K562 (cell line): ENCODE measurements around the gene ZNF554. TPM values are rescaled to one million over a fixed set of nuclear protein-coding genes. Genes with fewer than 3 reads are reported as not detected.

ENCODE experiments used
- CREM ChIP-seq: IDR thresholded peaks from 2 replicates; pipeline ENCODE4 v1.6.1; 2014; ENCODE audit warnings: antibody characterized with exemption, low read depth
- FOXK1 ChIP-seq: sonication (generic); formaldehyde crosslinking; IDR thresholded peaks from 2 replicates; pipeline ENCODE4 v1.8.0; 2022; ENCODE audit warnings: missing genetic modification reagents, mild to moderate bottlenecking, borderline replicate concordance
- HES1 ChIP-seq: fragments of 450-650 bp; IDR thresholded peaks from 2 replicates; pipeline ENCODE4 v1.6.1; 2016; ENCODE audit warnings: low read depth, mild to moderate bottlenecking, moderate library complexity
- HMGN3 ChIP-seq: IDR thresholded peaks from 2 replicates; pipeline ENCODE4 v1.6.1; 2011; ENCODE audit warnings: borderline replicate concordance, low read depth, mild to moderate bottlenecking, mixed read lengths, low read length; ENCODE audit not compliant: insufficient read length; ENCODE audit errors: extremely low read depth
- KAT2B ChIP-seq: IDR thresholded peaks from one replicate; pipeline ENCODE4 v1.6.1; 2012; ENCODE audit warnings: low read depth, mild to moderate bottlenecking, control low read depth, inconsistent platforms, low read length, moderate library complexity
- L3MBTL2 ChIP-seq: fragments of 450-650 bp; IDR thresholded peaks from 2 replicates; pipeline ENCODE4 v1.6.1; 2016; ENCODE audit warnings: mild to moderate bottlenecking, moderate library complexity
- MAZ ChIP-seq, 2 experiments: fragments of 450-650 bp in 1 of 2; sonication (generic) in 1 of 2; formaldehyde crosslinking; IDR thresholded peaks in 1 of 2; conservative IDR thresholded peaks in 1 of 2; 2 replicates each; pipeline versions ENCODE4 v1.4.0 to v1.5.0; 2020; ENCODE audit warnings: mild to moderate bottlenecking in 1 of 2, missing genetic modification reagents in 1 of 2
- NR2F6 ChIP-seq: fragments of 450-650 bp; formaldehyde crosslinking; IDR thresholded peaks from 2 replicates; pipeline ENCODE4 v1.4.0; 2020; ENCODE audit warnings: mild to moderate bottlenecking
- SMC3 ChIP-seq: conservative IDR thresholded peaks from 2 replicates; pipeline ENCODE4 v1.6.1; 2011; ENCODE audit warnings: low read depth, low read length, improper control_type of control experiment; ENCODE audit not compliant: insufficient read depth
- SOX6 ChIP-seq: fragments of 450-650 bp; IDR thresholded peaks from 2 replicates; pipeline ENCODE4 v1.6.1; 2014; ENCODE audit warnings: mild to moderate bottlenecking
- SP2 ChIP-seq: IDR thresholded peaks from 2 replicates; pipeline ENCODE4 v1.6.1; 2011; ENCODE audit warnings: mild to moderate bottlenecking, low read depth, low read length, moderate library complexity; ENCODE audit not compliant: poor library complexity, severe bottlenecking; ENCODE audit errors: extremely low read depth
- SREBF1 ChIP-seq: fragments of 150-350 bp; IDR thresholded peaks from 2 replicates; pipeline ENCODE4 v1.6.1; 2014; ENCODE audit warnings: antibody characterized with exemption, low read depth, low read length, borderline replicate concordance
- TRIM24 ChIP-seq, 2 experiments: fragments of 450-650 bp; IDR thresholded peaks; 2 replicates each; pipeline ENCODE4 v1.6.1; 2016
- ZBTB1 ChIP-seq: sonication (generic); formaldehyde crosslinking; IDR thresholded peaks from 2 replicates; pipeline ENCODE4 v1.8.1; 2023; ENCODE audit warnings: missing genetic modification reagents, low read depth, mild to moderate bottlenecking, borderline replicate concordance
- polyA plus RNA-seq, 8 experiments: library from polyadenylated mRNA; depleted of rRNA in 4 of 8; stranded (reverse) in 5 of 8; unstranded in 3 of 8; fragments of >200 nt; fragmentation: Nextera tagmentation in 2 of 8; fragmentation: Illumina TruSeq in 1 of 8; extraction: Ambion mirVana in 2 of 8; extraction: Trizol in 1 of 8; gene quantifications; 2 replicates each; pipeline versions ENCODE4 v1.2.1 to v1.2.3, GENCODE V29; 2011 to 2014; ENCODE audit warnings: inconsistent platforms in 1 of 8, missing spikeins in 1 of 8
- total RNA-seq, 7 experiments: library from RNA; depleted of rRNA in 6 of 7; stranded (reverse); fragments of >200 nt in 6 of 7; fragmentation: Illumina TruSeq in 2 of 7; extraction: Trizol in 2 of 7; gene quantifications; 2 replicates each; pipeline versions ENCODE4 v1.2.1 to v1.2.3, GENCODE V29; 2011 to 2021; ENCODE audit warnings: low replicate concordance in 1 of 7
- TF ChIP-seq, protein P1 (sequence below): sonication (generic); formaldehyde crosslinking; IDR thresholded peaks from 2 replicates; pipeline ENCODE4 v1.8.1; 2023; ENCODE audit warnings: mild to moderate bottlenecking, missing genetic modification reagents, moderate library complexity
- TF ChIP-seq, protein P2 (sequence below), 2 experiments: fragments of 450-650 bp; IDR thresholded peaks; 2 replicates each; pipeline ENCODE4 v1.6.1; 2016
- TF ChIP-seq, protein P3 (sequence below): sonication (generic); formaldehyde crosslinking; IDR thresholded peaks from 2 replicates; pipeline ENCODE4 v1.8.1; 2023; ENCODE audit warnings: mild to moderate bottlenecking, missing genetic modification reagents
- TF ChIP-seq, protein P4 (sequence below), 2 experiments: fragments of 200-800 bp in 1 of 2; sonication (Bioruptor generic) in 1 of 2; sonication (generic) in 1 of 2; formaldehyde crosslinking in 1 of 2; IDR thresholded peaks in 1 of 2; conservative IDR thresholded peaks in 1 of 2; 2 replicates each; pipeline versions ENCODE4 v1.5.0 to v1.6.1; 2016 to 2020; ENCODE audit warnings: missing compliant biosample characterization in 1 of 2, missing genetic modification characterization in 1 of 2, missing genetic modification reagents in 1 of 2
- TF ChIP-seq, protein P5 (sequence below): sonication (generic); formaldehyde crosslinking; IDR thresholded peaks from 2 replicates; pipeline ENCODE4 v1.5.0; 2020; ENCODE audit warnings: missing genetic modification reagents

Gene ZNF554
- total and polyA plus RNA-seq, 9 of the 15 experiments (the other 6 are each of a cell fraction or from before 2014, with no cell fraction given): 0.07 to 1.8 (median 1.1) TPM

GRCh38 chr19:2819540-2820111 lies at the start of gene ZNF554 (continued):
- TF ChIP-seq, protein P1, sequence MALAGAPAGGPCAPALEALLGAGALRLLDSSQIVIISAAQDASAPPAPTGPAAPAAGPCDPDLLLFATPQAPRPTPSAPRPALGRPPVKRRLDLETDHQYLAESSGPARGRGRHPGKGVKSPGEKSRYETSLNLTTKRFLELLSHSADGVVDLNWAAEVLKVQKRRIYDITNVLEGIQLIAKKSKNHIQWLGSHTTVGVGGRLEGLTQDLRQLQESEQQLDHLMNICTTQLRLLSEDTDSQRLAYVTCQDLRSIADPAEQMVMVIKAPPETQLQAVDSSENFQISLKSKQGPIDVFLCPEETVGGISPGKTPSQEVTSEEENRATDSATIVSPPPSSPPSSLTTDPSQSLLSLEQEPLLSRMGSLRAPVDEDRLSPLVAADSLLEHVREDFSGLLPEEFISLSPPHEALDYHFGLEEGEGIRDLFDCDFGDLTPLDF (CRISPR knock-in tag): peak; percentile 85; the same call in 1 of the 2 replicates
- TF ChIP-seq ZBTB1 (0 out of 2 replicates have a peak, but pooled peaks have one; percentile 22), SREBF1 (peak; percentile 75; the same call in 1 of the 2 replicates), SOX6 (peak; percentile 48; the same call in 1 of the 2 replicates), KAT2B (peak; percentile 57), HMGN3 (peak; percentile 36), NR2F6 (no peak), FOXK1 (0 out of 2 replicates have a peak, but pooled peaks have one; percentile 32), SMC3 (peak; percentile 41; the same call in 1 of the 2 replicates), SP2 (peak; percentile 93), HES1 (no peak), CREM (peak; percentile 92), TRIM24 (IDR thresholded peaks at IDR 0.05) (peak in 1 of 2 experiments; percentile 36; a peak in 1 of 4 replicates), L3MBTL2 (peak; percentile 83), MAZ (CRISPR knock-in tag; conservative IDR thresholded peaks at IDR 0.05 in 1 of 2, IDR thresholded peaks at IDR 0.05 in 1 of 2) (peak; percentile 84 to 93)
- TF ChIP-seq, protein P2, sequence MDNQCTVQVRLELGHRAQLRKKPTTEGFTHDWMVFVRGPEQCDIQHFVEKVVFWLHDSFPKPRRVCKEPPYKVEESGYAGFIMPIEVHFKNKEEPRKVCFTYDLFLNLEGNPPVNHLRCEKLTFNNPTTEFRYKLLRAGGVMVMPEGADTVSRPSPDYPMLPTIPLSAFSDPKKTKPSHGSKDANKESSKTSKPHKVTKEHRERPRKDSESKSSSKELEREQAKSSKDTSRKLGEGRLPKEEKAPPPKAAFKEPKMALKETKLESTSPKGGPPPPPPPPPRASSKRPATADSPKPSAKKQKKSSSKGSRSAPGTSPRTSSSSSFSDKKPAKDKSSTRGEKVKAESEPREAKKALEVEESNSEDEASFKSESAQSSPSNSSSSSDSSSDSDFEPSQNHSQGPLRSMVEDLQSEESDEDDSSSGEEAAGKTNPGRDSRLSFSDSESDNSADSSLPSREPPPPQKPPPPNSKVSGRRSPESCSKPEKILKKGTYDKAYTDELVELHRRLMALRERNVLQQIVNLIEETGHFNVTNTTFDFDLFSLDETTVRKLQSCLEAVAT (IDR thresholded peaks at IDR 0.05): no peak
- TF ChIP-seq, protein P3, sequence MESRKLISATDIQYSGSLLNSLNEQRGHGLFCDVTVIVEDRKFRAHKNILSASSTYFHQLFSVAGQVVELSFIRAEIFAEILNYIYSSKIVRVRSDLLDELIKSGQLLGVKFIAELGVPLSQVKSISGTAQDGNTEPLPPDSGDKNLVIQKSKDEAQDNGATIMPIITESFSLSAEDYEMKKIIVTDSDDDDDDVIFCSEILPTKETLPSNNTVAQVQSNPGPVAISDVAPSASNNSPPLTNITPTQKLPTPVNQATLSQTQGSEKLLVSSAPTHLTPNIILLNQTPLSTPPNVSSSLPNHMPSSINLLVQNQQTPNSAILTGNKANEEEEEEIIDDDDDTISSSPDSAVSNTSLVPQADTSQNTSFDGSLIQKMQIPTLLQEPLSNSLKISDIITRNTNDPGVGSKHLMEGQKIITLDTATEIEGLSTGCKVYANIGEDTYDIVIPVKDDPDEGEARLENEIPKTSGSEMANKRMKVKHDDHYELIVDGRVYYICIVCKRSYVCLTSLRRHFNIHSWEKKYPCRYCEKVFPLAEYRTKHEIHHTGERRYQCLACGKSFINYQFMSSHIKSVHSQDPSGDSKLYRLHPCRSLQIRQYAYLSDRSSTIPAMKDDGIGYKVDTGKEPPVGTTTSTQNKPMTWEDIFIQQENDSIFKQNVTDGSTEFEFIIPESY (CRISPR knock-in tag): peak; percentile 77
- TF ChIP-seq, protein P4, sequence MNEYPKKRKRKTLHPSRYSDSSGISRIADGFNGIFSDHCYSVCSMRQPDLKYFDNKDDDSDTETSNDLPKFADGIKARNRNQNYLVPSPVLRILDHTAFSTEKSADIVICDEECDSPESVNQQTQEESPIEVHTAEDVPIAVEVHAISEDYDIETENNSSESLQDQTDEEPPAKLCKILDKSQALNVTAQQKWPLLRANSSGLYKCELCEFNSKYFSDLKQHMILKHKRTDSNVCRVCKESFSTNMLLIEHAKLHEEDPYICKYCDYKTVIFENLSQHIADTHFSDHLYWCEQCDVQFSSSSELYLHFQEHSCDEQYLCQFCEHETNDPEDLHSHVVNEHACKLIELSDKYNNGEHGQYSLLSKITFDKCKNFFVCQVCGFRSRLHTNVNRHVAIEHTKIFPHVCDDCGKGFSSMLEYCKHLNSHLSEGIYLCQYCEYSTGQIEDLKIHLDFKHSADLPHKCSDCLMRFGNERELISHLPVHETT (CRISPR knock-in tag; conservative IDR thresholded peaks at IDR 0.05 in 1 of 2, IDR thresholded peaks at IDR 0.05 in 1 of 2): peak in 1 of 2 experiments; percentile 45; a peak in 1 of 4 replicates
- TF ChIP-seq, protein P5, sequence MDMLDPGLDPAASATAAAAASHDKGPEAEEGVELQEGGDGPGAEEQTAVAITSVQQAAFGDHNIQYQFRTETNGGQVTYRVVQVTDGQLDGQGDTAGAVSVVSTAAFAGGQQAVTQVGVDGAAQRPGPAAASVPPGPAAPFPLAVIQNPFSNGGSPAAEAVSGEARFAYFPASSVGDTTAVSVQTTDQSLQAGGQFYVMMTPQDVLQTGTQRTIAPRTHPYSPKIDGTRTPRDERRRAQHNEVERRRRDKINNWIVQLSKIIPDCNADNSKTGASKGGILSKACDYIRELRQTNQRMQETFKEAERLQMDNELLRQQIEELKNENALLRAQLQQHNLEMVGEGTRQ (CRISPR knock-in tag): peak; percentile 38; the same call in 1 of the 2 replicates
